Stimulated activated CD4-positive, alpha-beta T cell treated with anti-CD3 and anti-CD28 coated beads, Interleukin-2, amount 100 ng/mL, for 24 hours (primary cell): ENCODE data around the gene RCCD1.
"Not testable (repeated sequence)": the region's sequence is repeated elsewhere in the genome, so short reads cannot be mapped to it uniquely, and the experiment has no call there.

Experiments used
- DNase-seq, 2 donors: peaks; one replicate each; pipeline ENCODE4 v3.0.0-alpha.2; 2020

RCCD1 gene

DNA sequence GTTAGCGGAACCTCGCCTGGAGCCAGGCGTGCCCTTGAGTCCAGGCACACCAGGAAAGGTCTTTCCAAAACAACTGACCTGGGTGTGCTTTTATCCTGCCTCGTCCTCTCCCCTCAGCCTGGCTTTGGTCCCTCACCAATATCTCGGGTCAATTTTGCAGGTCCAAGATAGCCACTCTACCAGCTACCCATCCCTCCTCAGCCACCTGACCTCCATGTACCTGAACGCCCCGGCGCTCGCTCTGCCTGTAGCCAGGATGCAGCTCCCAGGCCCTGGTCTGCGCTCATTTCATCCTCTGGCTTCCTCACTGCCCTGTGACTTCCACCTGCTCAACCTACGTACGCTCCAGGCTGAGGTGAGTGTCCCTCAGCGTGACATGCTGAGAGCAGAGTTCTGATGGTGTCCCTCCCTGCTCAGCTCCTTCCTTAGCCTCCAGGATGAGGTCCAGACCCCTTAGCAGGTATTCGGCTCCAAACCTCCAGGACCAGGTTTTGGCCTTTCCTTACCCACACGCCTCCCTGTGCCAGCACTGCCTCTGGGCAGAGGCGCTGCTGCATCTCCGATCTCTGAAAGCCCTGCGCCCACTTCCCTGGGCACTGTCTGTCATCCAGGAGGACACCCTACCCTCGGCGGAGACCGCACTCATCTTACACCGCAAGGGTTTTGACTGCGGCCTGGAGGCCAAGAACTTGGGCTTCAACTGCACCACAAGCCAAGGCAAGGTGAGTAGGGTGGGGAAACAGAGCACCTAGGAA is 36.5 kb upstream of the RCCD1 start:
- DNase-seq = no peak

GRCh38 chr15:90918835-90919234 is 35.8 kb upstream of the RCCD1 start:
- no peak for DNase-seq

DNA sequence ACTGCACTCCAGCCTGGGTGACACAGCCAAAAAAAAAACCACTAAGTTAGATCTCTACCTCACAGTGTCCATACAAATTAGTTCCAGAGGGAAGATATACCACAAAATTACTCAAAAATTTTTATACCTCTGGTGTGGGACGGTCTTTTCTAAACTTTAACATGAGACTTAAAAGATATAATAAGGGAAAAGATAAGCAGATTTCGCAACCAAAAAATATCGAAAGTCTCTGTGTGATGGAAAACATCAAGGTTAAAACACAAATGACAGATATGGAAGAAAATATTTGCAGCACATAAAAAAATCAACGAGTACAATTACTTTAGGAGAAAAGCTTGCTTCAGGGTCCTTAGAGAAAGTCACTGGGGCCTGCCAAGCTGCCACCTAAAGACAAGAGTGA is 32.8 kb upstream of the RCCD1 start:
- DNase-seq = no peak

DNA sequence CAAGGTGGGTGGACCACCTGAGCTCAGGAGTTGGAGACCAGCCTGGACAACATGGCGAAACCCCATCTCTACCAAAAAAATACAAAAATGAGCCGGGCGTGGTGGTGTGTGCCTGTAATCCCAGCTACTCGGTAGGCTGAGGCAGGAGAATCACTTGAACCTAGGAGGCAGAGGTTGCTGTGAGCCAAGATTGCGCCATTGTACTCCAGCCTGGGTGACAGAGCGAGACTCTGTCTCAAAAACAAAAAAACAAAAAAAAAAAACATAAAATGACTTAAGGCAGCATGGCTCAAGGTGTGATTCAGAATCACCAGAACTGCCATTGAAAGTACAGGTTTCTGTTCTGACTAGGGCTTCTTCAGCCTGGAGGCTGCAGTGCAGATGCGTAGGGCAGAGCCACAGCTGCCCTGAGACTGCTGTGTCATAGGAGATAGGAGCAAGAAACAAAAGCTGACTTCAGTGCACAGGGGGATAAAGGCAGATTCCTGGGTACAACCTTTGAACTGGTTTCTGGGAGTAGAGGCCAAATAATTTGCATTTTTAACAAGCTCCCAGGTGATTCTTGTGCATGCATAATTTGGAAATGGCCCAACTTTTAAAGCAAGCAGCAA is 31.9 kb upstream of the RCCD1 start:
- peak in 1 of 2 donors; percentile 26 for DNase-seq

- DNase-seq = no peak
These were observed 30.3 kb upstream of the RCCD1 start for GRCh38 chr15:90924375-90924774.

DNA sequence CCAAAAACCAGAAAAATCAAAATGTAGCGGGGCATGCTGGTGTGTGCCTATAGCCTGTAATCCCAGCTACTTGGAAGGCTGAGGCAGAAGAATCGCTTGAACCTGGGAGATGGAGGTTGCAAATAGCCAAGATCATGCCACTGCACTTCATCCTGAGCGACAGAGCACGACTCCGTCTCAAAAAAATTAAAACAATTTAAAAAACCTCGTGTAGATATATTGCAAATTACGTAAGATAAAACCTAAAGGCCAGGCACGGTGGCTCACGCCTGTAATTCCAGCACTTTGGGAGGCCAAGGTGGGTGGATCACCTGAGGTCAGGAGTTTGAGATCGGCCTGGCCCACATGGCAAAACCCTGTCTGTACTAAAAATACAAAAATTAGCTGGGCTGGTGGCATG is 27.9 kb upstream of the RCCD1 start:
- not testable (repeated sequence) for DNase-seq

- DNase-seq = not testable (repeated sequence)
These were observed 26.6 kb upstream of the RCCD1 start for GRCh38 chr15:90928106-90928505.

DNA sequence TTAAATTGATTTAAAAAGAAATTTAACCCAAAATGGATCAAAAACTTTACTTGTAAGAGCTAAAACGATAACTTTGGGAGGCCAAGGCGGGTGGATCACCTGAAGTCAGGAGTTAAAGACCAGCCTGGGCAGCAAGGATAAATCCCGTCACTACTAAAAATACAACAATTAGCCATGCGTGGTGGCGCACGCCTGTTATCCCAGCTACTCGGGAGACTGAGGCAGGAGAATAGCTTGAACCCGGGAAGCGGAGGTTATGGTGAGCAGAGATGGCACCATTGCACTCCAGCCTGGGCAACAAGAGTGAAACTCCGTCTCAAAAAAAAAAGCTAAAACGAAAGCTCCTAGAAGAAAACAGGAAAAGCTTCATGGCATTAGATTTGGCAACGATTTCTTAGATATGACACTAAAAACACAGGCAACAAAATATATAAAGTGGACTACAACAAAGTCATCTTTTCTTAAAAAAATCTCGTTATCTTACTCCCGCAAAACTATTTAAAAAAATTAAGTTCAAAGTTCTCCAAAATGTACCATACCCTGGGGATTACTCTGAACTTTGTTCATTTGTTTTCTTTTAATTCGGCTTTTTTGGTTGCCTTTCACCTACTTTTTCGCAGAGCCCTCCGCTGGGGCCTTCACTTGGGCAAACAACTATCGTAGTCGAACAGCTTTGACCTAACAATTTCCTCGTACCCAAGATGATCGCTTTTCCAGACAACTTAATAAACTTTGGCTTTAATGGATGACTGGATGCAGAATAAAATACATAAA is 25.3 kb upstream of the RCCD1 start:
- DNase-seq = no peak

DNA sequence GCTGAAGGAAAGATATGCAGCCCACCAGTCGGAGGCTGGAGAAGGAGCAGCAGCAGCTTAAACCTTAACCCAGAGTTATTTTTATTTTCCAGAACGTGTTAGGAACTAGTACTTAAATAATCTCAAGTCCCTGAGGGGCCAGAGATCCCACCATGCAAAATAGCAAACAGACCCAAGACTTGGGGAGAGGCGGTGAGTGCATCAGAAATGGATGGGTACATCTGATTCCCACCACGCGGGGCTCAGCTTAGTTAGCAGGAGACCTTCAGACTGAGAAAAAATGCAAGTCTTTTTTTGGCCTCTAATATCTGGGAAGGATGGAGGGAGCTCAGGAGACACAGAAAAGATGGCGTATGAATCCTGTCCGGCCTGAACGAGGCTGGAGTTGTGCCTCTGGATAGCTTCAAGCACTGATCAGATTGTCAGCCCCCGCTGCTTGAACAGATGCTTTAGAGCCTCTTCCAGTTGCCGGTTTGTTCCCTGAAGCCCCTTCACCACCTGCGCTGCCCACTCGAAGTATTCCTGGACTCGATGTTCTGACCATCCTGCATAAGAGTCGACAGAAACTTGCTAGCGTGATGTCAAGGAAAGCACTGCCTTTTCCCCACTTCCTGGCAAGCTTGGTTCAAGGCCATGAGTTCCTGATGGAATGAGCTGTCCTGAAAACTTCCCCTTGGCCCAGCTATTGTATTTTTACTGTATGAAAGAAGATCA is 23.7 kb upstream of the RCCD1 start:
- DNase-seq = peak in 1 of 2 donors; percentile 16

- DNase-seq = no peak
These were observed 23.2 kb upstream of the RCCD1 start for GRCh38 chr15:90931575-90931827.

GRCh38 chr15:90931828-90932659 is 22.6 kb upstream of the RCCD1 start, which contains the start of gene HDDC3:
TSS of gene HDDC3 (minus strand) at chr15:90932549. CDS start at chr15:90932540, 9 bp downstream.
- DNase-seq = peak; percentile 96 to 97

GRCh38 chr15:90932660-90932991 is 22.1 kb upstream of the RCCD1 start:
- DNase-seq = no peak

- no peak for DNase-seq
These were observed 21.4 kb upstream of the RCCD1 start for GRCh38 chr15:90933301-90933700.

DNA sequence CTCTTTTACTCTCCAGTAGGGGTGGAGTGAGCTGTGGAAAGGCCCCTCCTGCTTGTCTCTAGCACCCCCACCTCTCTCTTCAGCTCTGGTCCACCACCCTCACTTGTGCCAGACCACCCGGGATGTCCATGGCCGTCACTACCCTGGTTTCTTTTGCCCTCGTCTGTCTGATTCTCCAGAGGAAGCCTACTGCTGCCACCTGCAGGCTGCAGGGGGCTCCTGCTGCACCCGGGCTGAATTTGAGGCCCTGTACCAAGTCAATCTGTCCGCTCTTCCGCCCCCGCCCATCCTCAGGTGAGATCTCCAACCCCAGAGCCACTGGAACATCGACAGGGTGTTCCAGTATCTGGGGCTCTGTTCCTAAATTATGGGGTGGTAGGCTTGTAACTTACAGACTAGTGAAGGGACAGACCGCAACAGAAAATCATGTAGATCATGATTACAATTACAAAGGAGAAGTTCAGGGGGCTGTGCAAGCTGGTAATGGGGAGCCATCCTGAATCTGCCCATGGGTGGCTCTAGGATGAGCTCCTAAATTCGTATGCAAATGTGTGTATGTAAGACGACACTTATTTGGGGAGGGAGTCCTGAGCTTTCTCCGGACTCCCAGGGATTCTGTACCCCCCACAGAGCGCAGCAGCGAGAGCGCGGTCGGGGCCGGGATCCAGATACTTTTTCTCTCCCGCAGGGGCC is 20.3 kb upstream of the RCCD1 start:
- peak; percentile 88 to 91 for DNase-seq

DNA sequence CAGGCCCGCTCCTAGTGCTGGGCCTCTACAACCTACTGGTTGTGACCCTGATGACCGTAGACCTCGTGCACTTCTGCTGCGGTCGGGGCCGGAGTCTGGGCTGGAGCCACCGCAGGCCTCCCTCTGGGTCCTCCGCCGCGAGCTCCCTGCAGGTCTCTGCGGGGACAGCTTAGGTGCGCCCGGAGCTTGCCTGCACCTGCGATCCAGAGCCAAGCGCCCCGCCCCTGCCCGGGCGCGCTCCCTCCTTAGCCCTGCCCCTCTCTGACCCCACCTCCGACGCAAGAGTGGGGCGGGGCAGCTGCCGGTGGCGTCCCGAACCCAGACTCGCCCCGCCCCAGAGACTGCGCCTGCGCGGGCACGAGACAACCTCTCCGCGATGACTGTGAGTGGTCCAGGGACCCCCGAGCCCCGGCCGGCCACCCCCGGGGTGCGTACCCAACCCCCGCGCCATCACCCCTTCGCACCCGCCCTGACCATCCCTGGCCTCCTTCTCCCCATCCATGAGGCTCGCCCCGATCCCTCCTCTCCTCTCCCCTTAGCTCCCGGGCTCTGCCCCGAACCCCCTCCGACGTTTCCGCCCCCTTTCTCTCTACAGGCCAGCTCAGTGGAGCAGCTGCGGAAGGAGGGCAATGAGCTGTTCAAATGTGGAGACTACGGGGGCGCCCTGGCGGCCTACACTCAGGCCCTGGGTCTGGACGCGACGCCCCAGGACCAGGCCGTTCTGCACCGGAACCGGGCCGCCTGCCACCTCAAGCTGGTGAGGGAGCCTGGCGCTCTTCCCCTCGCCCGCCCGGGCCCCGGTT is 19.5 kb upstream of the RCCD1 start, which contains the start of gene UNC45A:
Gene UNC45A, plus strand, starts transcription at position 337 of the 803 bp plus-strand sequence. Its CDS starts 40 bp downstream, at position 377.
- DNase-seq = peak; percentile 98 to 99

DNA sequence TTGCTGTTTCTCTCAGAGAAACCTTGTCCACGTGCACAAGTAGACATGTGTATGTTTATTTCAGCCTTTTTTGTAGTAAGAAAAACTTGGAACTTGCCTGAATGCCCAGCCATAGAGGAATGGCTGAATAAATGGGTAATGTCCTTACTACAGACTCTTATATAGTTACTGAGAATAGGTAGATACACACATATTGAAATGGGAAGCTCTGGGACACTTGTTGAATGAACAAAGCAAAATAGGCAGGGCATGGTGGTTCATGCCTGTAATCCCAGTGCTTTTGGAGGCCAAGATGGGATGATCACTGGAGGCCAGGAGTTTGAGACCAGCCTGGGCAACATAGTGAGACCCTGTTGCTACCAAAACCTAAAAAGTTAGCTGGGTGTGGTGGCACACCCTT is 17.9 kb upstream of the RCCD1 start:
- no peak for DNase-seq

DNA sequence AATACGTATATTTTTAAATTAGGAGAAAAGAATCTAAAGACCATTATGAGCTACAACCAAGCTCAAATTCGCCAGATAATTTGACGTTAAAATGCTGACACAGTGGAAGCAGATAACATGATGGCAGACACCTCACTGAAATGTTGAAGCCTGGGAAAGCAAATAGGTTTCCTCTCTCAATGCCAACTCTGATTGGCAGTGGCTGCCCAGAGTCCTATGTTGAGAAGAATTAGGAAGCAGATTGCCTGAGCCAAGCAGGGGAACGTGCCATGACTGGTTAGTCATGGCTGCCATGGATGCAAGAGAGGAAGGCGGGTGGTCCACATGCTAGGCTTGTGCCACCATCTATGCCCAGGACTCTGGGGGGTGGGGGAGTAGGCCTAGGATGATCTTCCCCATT is 16.4 kb upstream of the RCCD1 start:
- no peak for DNase-seq

DNA sequence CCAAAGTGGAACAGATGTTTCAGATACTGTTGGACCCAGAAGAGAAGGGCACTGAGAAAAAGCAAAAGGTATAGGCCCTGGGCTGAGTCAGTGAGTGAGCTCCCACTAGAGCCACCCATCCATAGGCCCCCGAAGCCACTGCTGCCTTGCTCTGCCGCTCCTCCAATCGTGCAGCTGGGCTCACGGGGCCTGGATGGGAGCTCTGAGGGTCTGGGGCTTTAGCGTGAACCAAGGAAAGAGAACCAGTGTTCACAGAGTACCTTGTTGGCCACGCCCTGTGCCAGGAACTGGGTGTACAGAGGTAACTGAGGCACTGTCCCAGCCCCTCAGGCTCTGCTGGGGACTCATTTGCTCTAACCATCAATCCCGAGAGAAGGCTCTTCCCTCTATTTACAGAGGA is 14.9 kb upstream of the RCCD1 start:
- DNase-seq = no peak

DNA sequence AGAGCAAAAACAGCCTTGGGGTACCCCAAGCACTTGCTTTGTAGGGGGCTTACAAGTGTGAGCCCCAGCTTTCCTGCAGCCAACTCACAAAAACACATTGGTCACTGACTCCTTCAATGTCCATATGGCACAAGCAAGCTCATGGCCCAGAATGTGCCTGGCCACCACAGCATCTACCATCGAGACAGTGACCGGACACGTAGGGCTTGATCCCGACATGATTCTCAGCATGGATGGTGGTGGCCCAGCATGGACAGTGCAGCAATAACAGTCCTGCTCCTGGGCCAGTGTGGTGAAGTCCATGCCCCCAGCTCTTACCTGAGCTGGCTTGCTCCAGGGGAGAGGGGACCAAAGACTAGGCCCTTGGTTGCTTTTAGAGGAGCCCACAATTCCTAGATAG is 13.6 kb upstream of the RCCD1 start:
- DNase-seq = no peak

- no peak for DNase-seq
These were observed 12.1 kb upstream of the RCCD1 start for GRCh38 chr15:90942354-90943120.
